Gastrocnemius medialis (tissue), 4 donors: ENCODE results near the gene ADCY5.

Experiments used
- CTCF ChIP-seq, 5 experiments: fragments of 450-650 bp in 3 of 5; fragments of 200-600 bp in 2 of 5; sonication (generic) in 2 of 5; IDR thresholded peaks in 4 of 5; conservative IDR thresholded peaks in 1 of 5; 1 replicate in 4 of 5; 2 replicates in 1 of 5; pipeline ENCODE4 v1.5.1; 2016 to 2019; ENCODE audit warnings: antibody characterized with exemption in 5 of 5, mild to moderate bottlenecking in 3 of 5, moderate library complexity in 3 of 5
- POLR2A ChIP-seq, 2 donors: fragments of 450-650 bp; IDR thresholded peaks; one replicate each; pipeline ENCODE4 v1.6.1; 2017; ENCODE audit warnings: antibody characterized with exemption in 2 of 2, mild to moderate bottlenecking in 2 of 2, moderate library complexity in 2 of 2

DNA sequence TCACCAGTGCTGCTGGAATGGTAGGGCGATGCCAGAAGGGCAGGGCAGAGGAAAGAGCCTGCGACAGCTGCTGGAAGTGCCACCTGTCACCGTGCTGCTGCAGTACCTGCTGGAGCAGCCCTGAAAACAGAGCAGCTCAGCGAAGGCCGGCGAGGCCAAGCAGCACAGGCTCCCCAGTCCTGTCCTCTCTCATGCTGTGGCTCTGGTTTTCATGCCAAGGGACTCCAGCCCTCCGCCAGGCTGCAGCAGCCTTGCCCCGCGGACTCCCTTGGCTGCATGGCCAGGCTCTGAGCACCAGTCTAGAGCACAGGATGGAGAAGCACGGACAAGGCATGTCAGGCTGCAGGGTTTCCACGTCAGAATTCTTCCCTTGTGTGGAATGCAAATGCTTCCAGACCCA lies 43.9 kb downstream of the ADCY5 start:
- TF ChIP-seq CTCF (IDR thresholded peaks at IDR 0.05 in 4 of 5, conservative IDR thresholded peaks at IDR 0.05 in 1 of 5) (no peak), POLR2A (IDR thresholded peaks at IDR 0.05) (no peak)
